Trophoblast cell (in vitro differentiated cells and primary cell): ENCODE measurements around the gene CPM.
A peak's percentile ranks its signal among the peaks of the same experiment; 100 is the strongest.

Experiments
- DNase-seq, 2 donors: peaks; one replicate each; pipeline ENCODE4 v3.0.0-alpha.2; 2016
- H2AFZ ChIP-seq: 2 replicates; pipeline ENCODE4 v1.6.1; 2013; ENCODE audit warnings: low read length, moderate library complexity, mild to moderate bottlenecking; ENCODE audit not compliant: insufficient read depth, poor library complexity
- H2AK5ac ChIP-seq: 2 replicates; pipeline ENCODE4 v1.6.1; 2013; ENCODE audit warnings: mild to moderate bottlenecking, low read length
- H2BK120ac ChIP-seq: 2 replicates; pipeline ENCODE4 v1.6.1; 2013; ENCODE audit warnings: low read length, mild to moderate bottlenecking, moderate library complexity; ENCODE audit not compliant: insufficient read depth, poor library complexity
- H2BK12ac ChIP-seq: 2 replicates; pipeline ENCODE4 v1.6.1; 2013; ENCODE audit warnings: mild to moderate bottlenecking, low read length, moderate library complexity
- H2BK5ac ChIP-seq: 2 replicates; pipeline ENCODE4 v1.6.1; 2013; ENCODE audit warnings: low read length, low read depth, moderate library complexity, mild to moderate bottlenecking; ENCODE audit not compliant: poor library complexity
- H3K14ac ChIP-seq: 2 replicates; pipeline ENCODE4 v1.6.1; 2013; ENCODE audit warnings: mild to moderate bottlenecking, low read length
- H3K18ac ChIP-seq: 2 replicates; pipeline ENCODE4 v1.6.1; 2013; ENCODE audit warnings: mild to moderate bottlenecking, low read length
- H3K23ac ChIP-seq: 2 replicates; pipeline ENCODE4 v1.6.1; 2013; ENCODE audit warnings: low read length
- H3K27ac ChIP-seq: 2 replicates; pipeline ENCODE4 v1.5.1; 2013; ENCODE audit warnings: low read depth, mild to moderate bottlenecking, inconsistent platforms, low read length, moderate library complexity
- H3K27me3 ChIP-seq: 2 replicates; pipeline ENCODE4 v1.6.1; 2013; ENCODE audit warnings: inconsistent platforms, mild to moderate bottlenecking, low read length, moderate library complexity; ENCODE audit not compliant: insufficient read depth
- H3K36me3 ChIP-seq, 2 experiments: 1 replicate in 1 of 2; 2 replicates in 1 of 2; pipeline ENCODE4 v1.6.1; 2013; ENCODE audit warnings: low read length in 2 of 2, mild to moderate bottlenecking in 2 of 2, moderate library complexity in 1 of 2; ENCODE audit not compliant: insufficient read depth in 2 of 2, control insufficient read depth in 1 of 2
- H3K4ac ChIP-seq: 2 replicates; pipeline ENCODE4 v1.6.1; 2013; ENCODE audit warnings: low read depth, mild to moderate bottlenecking, low read length, moderate library complexity
- H3K4me1 ChIP-seq, 2 experiments: 1 replicate in 1 of 2; 2 replicates in 1 of 2; pipeline ENCODE4 v1.6.1; 2013; ENCODE audit warnings: low read length in 2 of 2, mild to moderate bottlenecking in 2 of 2, moderate library complexity in 1 of 2; ENCODE audit not compliant: insufficient read depth in 2 of 2, control insufficient read depth in 1 of 2
- H3K4me2 ChIP-seq: 2 replicates; pipeline ENCODE4 v1.6.1; 2013; ENCODE audit warnings: inconsistent platforms, mild to moderate bottlenecking, low read length, moderate library complexity
- H3K4me3 ChIP-seq: 2 replicates; pipeline ENCODE4 v1.5.1; 2013; ENCODE audit warnings: mild to moderate bottlenecking, low read depth, low read length, inconsistent platforms
- H3K79me1 ChIP-seq: one replicate; pipeline ENCODE4 v1.6.1; 2013; ENCODE audit warnings: low read length
- H3K79me2 ChIP-seq: 2 replicates; pipeline ENCODE4 v1.6.1; 2013; ENCODE audit warnings: low read length, mild to moderate bottlenecking; ENCODE audit not compliant: control insufficient read depth, insufficient read depth, poor library complexity
- H3K9ac ChIP-seq: 2 replicates; pipeline ENCODE4 v1.6.1; 2013; ENCODE audit warnings: mild to moderate bottlenecking, low read length
- H3K9me3 ChIP-seq: 2 replicates; pipeline ENCODE4 v1.6.1; 2013; ENCODE audit warnings: low read depth, mild to moderate bottlenecking, control low read depth, inconsistent platforms, low read length; ENCODE audit not compliant: insufficient read depth
- H4K12ac ChIP-seq: 2 replicates; pipeline ENCODE4 v1.6.1; 2013; ENCODE audit warnings: low read depth, mild to moderate bottlenecking, low read length, moderate library complexity
- H4K8ac ChIP-seq: 2 replicates; pipeline ENCODE4 v1.6.1; 2013; ENCODE audit warnings: low read depth, mild to moderate bottlenecking, low read length, moderate library complexity
- H4K91ac ChIP-seq: one replicate; pipeline ENCODE4 v1.6.1; 2013; ENCODE audit warnings: low read depth, mild to moderate bottlenecking, low read length, moderate library complexity
- WGBS: extraction: QIAGEN DNeasy Blood & Tissue Kit; methylation state at CpG from one replicate; pipeline ENCODE4 v1.1.7; 2013; ENCODE audit warnings: missing lambda C conversion rate; ENCODE audit not compliant: insufficient read length, insufficient coverage; ENCODE audit errors: extremely low coverage; 5-methylcytosine and 5-hydroxymethylcytosine counted together

Gene CPM

GRCh38 chr12:68908076-68908475 is 24.9 kb downstream of the CPM start:
- no peak overlapping the region for H4K12ac ChIP-seq
- H3K23ac ChIP-seq, result no peak overlapping the region
- no peak overlapping the region for H3K4ac ChIP-seq
- H3K4me2 ChIP-seq, result no peak overlapping the region
- H3K18ac ChIP-seq, result no peak overlapping the region
- no peaks in the 10 kb centered on the region for H3K9me3 ChIP-seq
- no peak overlapping the region for H2AFZ ChIP-seq
- H3K4me3 ChIP-seq, result no peak overlapping the region
- H4K91ac ChIP-seq, result no peak overlapping the region
- no peak overlapping the region for H2BK5ac ChIP-seq
- no peaks in the 10 kb centered on the region for H3K4me1 ChIP-seq
- no peak overlapping the region for H2AK5ac ChIP-seq
- no peak overlapping the region for H2BK120ac ChIP-seq
- H3K14ac ChIP-seq, result no peak overlapping the region
- WGBS, result no CpG with 5 or more reads among the region's 4 CpGs
- H4K8ac ChIP-seq, result no peak overlapping the region
- H2BK12ac ChIP-seq, result no peak overlapping the region
- H3K79me1 ChIP-seq, result no peaks in the 10 kb centered on the region
- H3K27ac ChIP-seq, result no peak overlapping the region
- H3K27me3 ChIP-seq, result no peaks in the 10 kb centered on the region
- no peaks in the 10 kb centered on the region for H3K36me3 ChIP-seq
- no peaks in the 10 kb centered on the region for H3K79me2 ChIP-seq
- DNase-seq, result peak; percentile 62 to 80
- H3K9ac ChIP-seq, result no peak overlapping the region

GRCh38 chr12:68905733-68906132 is 27.2 kb downstream of the CPM start:
- Histone ChIP-seq H2AK5ac (no peak overlapping the region), H4K8ac (no peak overlapping the region), H3K9ac (no peak overlapping the region), H2BK5ac (no peak overlapping the region), H2BK120ac (no peak overlapping the region), H3K79me1 (no peaks in the 10 kb centered on the region), H3K27me3 (no peaks in the 10 kb centered on the region), H3K18ac (no peak overlapping the region), H4K91ac (no peak overlapping the region), H3K23ac (no peak overlapping the region), H2BK12ac (no peak overlapping the region), H4K12ac (no peak overlapping the region), H3K4me2 (no peak overlapping the region), H3K9me3 (no peaks in the 10 kb centered on the region), H3K4me1 (no peaks in the 10 kb centered on the region), H3K4ac (no peak overlapping the region), H3K4me3 (no peak overlapping the region), H3K36me3 (no peaks in the 10 kb centered on the region), H3K27ac (no peak overlapping the region), H2AFZ (no peak overlapping the region), H3K79me2 (no peaks in the 10 kb centered on the region), H3K14ac (no peak overlapping the region)
- no CpG with 5 or more reads among the region's 4 CpGs for WGBS
- DNase-seq, result no peak

GRCh38 chr12:68904351-68904962 is 28.5 kb downstream of the CPM start:
- Histone ChIP-seq H3K9me3 (no peaks in the 10 kb centered on the region), H3K27me3 (no peaks in the 10 kb centered on the region), H3K4me3 (no peak overlapping the region), H3K4me1 (no peaks in the 10 kb centered on the region), H3K36me3 (no peaks in the 10 kb centered on the region), H4K8ac (no peak overlapping the region), H2AK5ac (no peak overlapping the region), H3K79me2 (no peaks in the 10 kb centered on the region), H3K27ac (no peak overlapping the region), H2BK5ac (no peak overlapping the region), H2BK120ac (no peak overlapping the region), H3K14ac (no peak overlapping the region), H4K12ac (no peak overlapping the region), H3K23ac (no peak overlapping the region), H2BK12ac (no peak overlapping the region), H3K79me1 (no peaks in the 10 kb centered on the region), H2AFZ (no peak overlapping the region), H3K4ac (no peak overlapping the region), H3K9ac (no peak overlapping the region), H4K91ac (no peak overlapping the region), H3K4me2 (no peak overlapping the region), H3K18ac (no peak overlapping the region)
- WGBS, result no CpG with 5 or more reads among the region's 4 CpGs
- DNase-seq, result peak; percentile 35 to 72

DNA sequence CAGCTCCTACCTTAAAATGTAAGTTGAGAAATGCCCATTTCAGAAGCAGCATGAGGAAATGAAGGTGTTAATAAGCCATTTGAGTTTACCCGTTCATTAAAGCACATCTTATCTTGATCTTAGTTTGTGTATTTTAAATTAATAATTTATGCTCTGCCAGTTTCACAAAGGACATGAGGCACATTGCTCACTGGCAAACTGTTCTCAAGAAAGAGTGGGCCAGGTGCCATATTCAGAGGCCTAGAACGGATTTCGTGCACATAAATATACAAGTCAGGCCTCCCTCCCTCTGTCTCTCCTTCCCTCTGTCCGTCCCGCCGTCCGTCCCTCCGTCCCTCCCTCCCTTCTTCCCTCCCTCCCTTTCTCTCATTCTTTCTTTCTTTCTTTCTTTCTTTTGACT is 29.5 kb downstream of the CPM start:
- Histone ChIP-seq H3K79me2 (no peaks in the 10 kb centered on the region), H3K23ac (no peak overlapping the region), H3K27me3 (no peaks in the 10 kb centered on the region), H2BK5ac (no peak overlapping the region), H3K4me3 (no peak overlapping the region), H3K9me3 (no peaks in the 10 kb centered on the region), H3K4me1 (no peaks in the 10 kb centered on the region), H3K36me3 (no peaks in the 10 kb centered on the region), H2BK120ac (no peak overlapping the region), H4K8ac (no peak overlapping the region), H3K4ac (no peak overlapping the region), H2AFZ (no peak overlapping the region), H3K9ac (no peak overlapping the region), H3K27ac (no peak overlapping the region), H3K18ac (no peak overlapping the region), H3K4me2 (no peak overlapping the region), H2AK5ac (no peak overlapping the region), H4K91ac (no peak overlapping the region), H2BK12ac (no peak overlapping the region), H4K12ac (no peak overlapping the region), H3K14ac (no peak overlapping the region), H3K79me1 (no peaks in the 10 kb centered on the region)
- WGBS, result 100% methylated on average over 5 of the region's 8 CpGs
- DNase-seq, result no peak
